Kidney capillary endothelial cell (primary cell): ENCODE data around the gene ADRA2A.

ENCODE experiments used
- DNase-seq: peaks from one replicate; pipeline ENCODE4 v3.0.0-alpha.2; 2018; ENCODE audit warnings: low spot score

Gene ADRA2A

GRCh38 chr10:111076682-111077478, at the start of gene ADRA2A:
TSS of gene ADRA2A (plus strand) at chr10:111077029. CDS start at chr10:111077997, 968 bp downstream.
- peak; percentile 26 for DNase-seq

- DNase-seq: no peak
Observed at GRCh38 chr10:111030042-111030750, 46.6 kb upstream of the ADRA2A start.

- DNase-seq: no peak
Observed at GRCh38 chr10:111034598-111035310, 42.1 kb upstream of the ADRA2A start.

DNA sequence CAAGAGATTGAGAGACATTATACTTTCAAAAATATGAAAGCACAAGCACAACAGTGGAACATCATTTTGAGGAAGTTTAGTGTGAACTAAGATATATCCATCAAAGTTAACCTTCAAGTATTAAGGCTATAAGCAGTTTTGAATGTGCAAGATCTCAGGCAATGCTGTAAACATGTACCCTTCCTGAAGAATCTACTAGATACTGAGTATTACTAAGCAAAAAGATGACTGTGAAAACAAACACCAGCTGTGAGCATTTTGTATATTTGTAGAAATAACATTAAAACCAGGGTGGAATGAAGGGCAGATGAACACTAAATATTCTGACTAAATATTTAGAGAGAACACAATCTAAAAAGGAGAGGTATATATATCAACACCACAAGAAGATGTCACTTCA, 41.3 kb upstream of the ADRA2A start:
- no peak for DNase-seq

GRCh38 chr10:111037858-111038257, 39.0 kb upstream of the ADRA2A start:
- DNase-seq: no peak

DNA sequence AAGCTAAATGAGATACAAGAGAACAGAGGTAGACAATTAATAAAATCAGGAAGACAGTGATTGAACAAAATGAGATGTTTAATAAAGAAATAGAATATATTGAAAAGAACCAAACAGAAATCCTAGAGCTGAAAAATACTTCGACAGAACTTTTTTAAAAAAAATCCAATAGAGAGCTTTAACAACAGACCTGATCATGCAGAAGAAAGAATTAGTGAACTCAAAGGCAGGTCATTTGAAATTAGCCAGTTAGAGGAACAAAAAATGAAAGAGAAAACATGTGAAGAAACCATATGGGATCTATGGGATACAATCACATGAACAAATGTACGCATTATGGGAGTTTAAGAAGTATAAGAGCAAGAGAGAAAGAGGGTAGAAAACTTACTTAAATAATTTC, 37.3 kb upstream of the ADRA2A start:
- DNase-seq: no peak

GRCh38 chr10:111057006-111057405, 19.8 kb upstream of the ADRA2A start:
- DNase-seq: no peak

- DNase-seq: no peak
Observed at GRCh38 chr10:111063471-111063870, 13.4 kb upstream of the ADRA2A start.

DNA sequence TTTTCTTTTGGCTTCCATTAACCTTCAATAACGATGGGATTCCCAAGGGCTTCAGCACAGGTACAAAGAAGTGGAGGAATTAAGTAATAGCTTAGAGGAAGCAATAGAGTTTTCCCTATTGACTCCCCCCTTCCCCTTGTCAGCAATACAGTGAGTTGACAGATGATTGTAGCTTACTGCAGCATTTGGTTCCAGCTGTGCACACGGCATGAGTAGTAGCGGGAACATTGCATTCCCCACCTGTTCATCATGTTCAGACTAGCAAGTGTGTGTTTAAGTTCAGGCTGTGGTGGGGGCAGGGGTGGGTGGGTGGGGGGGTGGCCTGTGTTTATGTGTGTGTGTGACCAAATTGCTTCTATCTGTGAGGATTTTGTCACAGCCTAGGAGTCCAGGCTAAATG, 4.6 kb upstream of the ADRA2A start:
- no peak for DNase-seq

GRCh38 chr10:111075577-111076185, 1.1 kb upstream of the ADRA2A start:
- DNase-seq: no peak

GRCh38 chr10:111076191-111076681, 593 bp upstream of the ADRA2A start:
- DNase-seq: peak; percentile 26

- no peak for DNase-seq
Observed at GRCh38 chr10:111077479-111077784, 603 bp downstream of the ADRA2A start.

DNA sequence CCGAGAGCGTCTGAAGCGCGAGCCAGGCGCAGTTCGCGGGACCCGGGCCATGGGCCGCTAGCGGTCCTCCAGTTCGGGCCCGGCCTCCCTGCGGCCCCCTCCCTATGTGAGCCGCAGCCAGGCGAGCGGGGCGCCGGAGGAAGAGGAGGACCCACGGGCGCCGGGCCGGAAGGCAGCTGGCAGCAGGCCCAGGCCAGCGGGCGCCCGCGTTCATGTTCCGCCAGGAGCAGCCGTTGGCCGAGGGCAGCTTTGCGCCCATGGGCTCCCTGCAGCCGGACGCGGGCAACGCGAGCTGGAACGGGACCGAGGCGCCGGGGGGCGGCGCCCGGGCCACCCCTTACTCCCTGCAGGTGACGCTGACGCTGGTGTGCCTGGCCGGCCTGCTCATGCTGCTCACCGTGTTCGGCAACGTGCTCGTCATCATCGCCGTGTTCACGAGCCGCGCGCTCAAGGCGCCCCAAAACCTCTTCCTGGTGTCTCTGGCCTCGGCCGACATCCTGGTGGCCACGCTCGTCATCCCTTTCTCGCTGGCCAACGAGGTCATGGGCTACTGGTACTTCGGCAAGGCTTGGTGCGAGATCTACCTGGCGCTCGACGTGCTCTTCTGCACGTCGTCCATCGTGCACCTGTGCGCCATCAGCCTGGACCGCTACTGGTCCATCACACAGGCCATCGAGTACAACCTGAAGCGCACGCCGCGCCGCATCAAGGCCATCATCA, 1.1 kb downstream of the ADRA2A start:
- peak; percentile 42 for DNase-seq

GRCh38 chr10:111078505-111079185, 1.8 kb downstream of the ADRA2A start:
- no peak for DNase-seq

- no peak for DNase-seq
Observed at GRCh38 chr10:111079241-111079760, 2.5 kb downstream of the ADRA2A start.

DNA sequence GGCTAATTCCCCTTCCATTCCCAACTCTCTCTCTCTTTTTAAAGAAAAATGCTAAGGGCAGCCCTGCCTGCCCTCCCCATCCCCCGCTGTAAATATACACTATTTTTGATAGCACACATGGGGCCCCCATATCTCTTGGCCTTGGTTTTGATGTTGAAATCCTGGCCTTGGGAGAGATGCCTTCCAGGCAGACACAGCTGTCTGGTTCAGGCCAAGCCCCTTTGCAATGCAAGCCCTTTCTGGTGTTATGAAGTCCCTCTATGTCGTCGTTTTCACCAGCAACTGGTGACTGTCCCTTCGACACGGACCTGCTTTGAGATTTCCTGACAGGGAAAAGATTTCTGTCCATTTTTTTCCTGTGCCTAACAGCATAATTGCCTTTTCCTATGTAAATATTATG, 3.0 kb downstream of the ADRA2A start:
- DNase-seq: no peak

DNA sequence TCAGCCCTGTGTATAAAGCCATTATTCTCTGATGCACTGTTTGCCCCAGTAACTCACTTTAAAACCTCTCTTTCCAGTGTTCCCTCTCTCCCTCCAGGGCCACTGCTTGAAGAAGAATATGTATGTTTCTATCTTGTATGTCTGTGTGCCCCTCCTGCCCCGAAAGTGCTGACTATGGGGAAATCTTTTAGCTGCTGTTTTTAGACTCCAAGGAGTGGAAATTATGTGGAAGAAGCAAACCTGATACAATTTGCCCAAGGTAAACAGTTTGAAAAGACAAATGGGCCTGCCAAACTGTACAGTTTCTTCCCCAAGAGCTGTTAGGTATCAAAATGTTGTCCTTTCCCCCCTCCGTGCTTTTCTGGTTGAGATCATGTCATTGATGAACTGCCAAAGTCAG, 3.4 kb downstream of the ADRA2A start:
- no peak for DNase-seq

DNA sequence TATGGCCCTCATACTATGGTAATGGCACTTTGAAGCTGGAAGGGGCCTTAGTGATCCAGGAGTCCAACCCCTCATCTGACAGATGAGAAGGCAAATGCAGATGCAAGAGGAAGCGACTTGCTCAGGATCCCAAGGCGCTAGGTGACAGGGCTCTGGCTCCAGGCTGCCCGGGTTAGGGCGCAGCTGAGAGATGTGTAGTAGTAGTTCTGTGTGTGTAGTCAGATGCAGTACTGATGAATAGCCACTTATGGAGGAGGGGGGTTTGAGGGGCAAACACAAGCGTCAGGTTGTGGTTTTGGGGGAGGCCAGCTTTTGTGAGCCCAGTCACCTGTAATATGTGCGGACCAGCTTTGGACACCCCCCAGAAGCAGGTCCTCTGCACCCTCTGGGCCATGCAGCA, 4.8 kb downstream of the ADRA2A start:
- DNase-seq: no peak

DNA sequence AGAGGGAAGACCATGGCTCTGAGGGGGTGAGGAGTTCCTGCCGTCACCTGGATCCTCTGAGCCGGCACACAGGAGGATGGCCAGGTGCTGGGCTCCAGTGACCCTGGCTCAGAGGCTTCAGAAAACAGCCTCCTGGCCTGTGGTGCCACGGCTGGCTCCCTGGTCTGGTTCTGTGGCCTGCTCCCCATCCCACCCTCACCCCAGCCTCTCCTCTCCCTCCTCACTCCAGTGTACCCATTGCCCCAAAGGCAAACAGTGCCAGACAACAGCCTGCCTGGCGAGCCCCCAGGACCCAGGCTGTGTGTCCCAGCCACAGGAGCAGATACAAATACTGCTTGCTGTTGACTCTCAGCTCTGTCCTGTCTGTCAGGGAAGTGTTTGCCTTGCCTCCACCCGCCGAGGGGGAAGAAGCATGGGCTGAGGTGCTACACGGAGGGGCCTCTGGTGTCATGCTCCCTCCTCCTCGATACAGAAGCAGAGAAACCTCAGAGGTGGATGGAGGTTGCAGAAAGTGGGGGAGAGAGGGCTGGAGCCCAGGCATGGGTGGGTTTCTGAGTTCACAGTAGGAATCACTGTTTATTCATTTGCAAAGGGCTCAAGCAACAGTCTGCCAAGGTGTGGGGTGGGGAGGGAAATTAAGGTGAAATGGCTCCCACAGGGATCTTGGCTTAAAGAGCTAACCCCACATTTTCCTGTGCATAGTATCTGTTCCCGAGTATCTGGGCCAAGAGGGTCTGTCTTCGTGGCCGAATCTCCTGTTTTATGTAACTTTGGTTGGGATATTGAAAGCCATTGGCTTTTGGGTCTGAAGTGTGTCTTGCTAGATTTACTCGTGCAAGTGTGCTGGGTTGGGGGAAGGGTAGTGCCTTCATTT, 5.5 kb downstream of the ADRA2A start:
- no peak for DNase-seq
